HG02885 (cell line): Measurements from ENCODE around the gene CHRNA4.

ENCODE experiments used
- ATAC-seq: cut with Tn5 transposase; IDR thresholded peaks from one replicate; pipeline ENCODE4 v1.9.1; 2021; ENCODE audit warnings: mild to moderate bottlenecking; ENCODE audit not compliant: unreplicated experiment, poor library complexity

The CHRNA4 gene

DNA sequence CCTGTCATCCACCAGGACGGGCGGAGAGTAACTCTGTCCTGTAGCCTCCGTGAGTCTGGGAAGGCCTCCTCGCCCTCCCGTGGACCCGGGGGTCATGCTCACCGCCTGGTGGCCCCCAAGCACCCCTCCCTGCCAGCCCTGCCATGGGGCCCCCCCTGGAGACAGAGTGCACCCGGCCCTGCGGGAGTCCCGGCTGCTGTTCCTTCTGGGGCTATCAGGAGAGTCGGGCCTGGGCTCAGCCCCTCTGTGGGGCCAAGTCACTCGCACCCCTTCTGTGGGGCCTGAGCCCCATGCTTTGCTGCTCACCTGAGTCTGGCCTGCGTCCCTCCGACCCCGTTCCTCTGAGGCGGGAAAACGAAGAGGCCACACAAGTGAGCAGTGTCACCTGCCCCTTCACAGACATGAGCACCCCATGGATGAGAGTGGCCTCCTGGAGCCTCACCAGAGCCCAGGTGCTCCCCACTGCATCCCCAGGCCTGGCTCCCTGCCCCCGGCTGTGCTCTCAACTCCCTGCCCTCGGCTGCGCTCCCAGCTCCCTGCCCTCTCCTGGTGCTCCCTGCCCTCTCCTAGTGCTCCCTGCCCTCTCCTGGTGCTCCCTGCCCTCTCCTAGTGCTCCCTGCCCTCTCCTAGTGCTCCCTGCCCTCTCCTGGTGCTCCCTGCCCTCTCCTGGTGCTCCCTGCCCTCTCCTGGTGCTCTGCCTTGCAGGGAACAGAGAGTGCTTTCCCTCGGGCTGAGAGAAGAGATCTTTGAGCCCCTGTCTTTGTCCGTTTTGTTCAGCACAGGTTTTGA lies 4.6 kb upstream of the CHRNA4 start:
- no peak for ATAC-seq

- no peak for ATAC-seq
These were observed 3.8 kb upstream of the CHRNA4 start for GRCh38 chr20:63364801-63365585.

GRCh38 chr20:63363981-63364561 lies 2.9 kb upstream of the CHRNA4 start:
- no peak for ATAC-seq

- no peak for ATAC-seq
These were observed 2.1 kb upstream of the CHRNA4 start for GRCh38 chr20:63363013-63363957.

GRCh38 chr20:63362436-63363009 lies 1.4 kb upstream of the CHRNA4 start:
- ATAC-seq = no peak

DNA sequence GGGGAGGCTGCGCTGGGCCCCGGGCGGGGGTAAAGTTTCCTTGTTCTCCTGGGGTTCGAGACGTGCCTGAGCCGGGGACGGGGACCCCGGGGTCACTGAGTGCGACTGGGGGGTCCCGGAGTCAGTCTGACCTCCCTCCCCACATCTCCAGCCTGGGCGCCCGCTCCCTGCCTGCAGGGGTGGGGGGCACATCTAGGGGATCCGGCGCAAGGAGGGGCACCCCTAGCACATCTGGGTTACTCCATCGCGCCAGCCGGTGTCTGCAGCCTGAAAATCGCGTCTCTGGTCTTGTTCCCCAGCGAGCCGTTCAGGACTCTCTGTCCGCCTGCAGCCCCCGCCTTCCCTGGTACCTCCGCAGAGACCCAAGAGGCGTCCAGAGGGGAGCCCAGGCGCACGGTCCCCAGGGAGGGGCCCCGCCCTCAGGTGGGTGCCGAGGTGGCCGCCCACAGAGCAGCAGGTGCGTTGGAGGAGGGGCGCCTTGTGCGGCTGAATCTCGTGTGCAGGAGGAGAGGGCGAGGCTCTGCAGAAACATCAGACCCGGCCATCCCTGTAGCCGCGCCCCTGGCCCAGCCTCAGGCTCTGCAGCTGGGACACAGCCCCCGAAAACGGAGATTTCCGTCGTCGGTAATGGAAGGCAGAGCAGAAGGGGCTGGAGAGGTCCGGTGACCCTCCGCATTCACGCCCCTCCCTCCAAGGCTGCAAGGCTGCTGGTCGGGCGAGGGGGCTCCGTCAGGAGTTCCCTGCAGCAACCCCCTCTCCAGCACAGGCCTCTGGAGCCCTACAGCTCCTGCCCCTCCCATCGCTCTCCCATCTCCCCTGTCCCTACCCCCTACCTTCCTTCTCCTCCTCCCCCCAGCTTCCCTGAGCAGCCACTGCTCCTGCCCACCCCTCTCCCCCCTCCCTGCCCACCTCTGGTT lies 628 bp upstream of the CHRNA4 start:
- ATAC-seq = no peak

DNA sequence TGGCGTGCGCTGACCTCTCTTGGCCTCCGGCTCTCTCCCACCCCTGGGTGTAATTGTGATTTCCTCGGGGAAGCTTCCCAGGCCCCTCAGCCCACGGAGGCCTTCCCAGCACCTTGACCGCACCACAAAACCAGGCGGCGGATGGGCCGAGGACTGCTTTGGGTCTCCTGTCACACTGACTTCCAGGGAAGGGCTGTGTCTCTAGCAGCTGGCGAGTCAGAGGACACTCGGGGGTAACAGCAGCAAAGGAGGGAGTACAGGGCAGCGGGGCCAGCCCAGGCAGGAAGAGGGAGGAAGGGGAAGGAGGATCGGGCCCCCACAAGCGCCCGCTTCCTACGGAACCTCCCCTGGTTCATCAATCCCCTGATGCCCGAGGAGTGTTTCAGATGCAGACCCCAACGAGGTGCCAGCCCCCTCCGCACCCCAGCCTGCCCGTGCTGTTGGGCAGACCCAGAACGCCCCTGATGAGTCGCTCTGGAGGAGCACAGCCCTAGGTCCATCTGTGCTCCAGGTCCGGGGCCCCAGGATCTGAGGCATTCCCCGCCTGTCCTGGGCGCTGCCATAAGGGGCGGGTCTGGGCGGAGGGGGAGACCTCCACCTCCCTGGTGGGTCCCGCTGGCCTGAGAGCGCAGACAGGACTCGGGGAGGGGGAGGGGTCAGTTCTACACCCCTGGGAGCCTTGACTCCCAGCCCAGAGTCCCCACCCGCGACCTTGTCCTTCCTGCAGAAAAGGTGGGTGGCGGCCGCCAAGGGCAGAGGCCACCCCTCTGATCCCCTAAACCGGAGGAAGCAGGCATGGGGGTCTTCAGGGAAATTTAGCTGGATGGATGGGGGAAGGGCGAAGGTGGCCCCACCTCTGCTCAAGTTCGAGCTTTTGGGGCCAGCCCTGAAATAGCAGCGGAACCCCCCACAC lies 956 bp downstream of the CHRNA4 start:
- ATAC-seq = no peak

DNA sequence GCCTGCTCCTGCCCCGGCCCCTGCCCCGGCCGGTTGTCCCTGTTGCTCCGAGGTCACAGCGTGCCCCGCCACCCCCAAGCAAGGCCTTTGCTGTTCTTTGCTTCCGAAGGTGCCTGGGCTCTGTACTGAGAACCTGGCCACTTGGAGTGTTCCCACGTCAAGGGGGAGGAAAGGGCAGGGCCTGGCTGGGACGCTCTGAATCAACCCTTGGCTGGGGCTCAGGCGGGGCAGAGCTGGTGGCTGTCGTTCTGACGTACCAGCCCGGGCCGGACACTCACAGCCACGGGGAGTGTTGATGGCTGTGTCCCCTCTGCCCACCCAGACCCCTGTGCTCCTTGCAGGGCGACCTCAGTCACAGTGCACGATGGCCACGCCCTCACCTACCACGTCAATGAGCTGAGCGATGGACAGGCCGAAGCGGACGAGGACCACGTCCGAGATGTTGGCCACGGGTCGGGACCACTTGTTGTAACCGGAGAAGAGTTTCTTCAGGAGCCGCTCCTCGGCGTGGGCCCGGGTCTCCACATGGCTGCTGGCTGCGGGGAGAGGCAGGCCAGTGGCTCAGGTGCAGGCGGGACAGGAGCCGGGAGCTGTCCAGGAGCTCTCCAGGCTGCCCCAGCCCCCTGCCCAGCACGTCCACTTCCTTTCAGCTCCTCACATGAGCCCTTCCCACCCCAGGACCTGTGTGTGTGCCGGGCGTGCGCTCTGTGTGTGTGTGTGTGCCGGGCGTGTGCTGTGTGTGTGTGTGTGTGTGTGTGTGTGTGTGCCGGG lies 1.8 kb downstream of the CHRNA4 start:
- no peak for ATAC-seq

DNA sequence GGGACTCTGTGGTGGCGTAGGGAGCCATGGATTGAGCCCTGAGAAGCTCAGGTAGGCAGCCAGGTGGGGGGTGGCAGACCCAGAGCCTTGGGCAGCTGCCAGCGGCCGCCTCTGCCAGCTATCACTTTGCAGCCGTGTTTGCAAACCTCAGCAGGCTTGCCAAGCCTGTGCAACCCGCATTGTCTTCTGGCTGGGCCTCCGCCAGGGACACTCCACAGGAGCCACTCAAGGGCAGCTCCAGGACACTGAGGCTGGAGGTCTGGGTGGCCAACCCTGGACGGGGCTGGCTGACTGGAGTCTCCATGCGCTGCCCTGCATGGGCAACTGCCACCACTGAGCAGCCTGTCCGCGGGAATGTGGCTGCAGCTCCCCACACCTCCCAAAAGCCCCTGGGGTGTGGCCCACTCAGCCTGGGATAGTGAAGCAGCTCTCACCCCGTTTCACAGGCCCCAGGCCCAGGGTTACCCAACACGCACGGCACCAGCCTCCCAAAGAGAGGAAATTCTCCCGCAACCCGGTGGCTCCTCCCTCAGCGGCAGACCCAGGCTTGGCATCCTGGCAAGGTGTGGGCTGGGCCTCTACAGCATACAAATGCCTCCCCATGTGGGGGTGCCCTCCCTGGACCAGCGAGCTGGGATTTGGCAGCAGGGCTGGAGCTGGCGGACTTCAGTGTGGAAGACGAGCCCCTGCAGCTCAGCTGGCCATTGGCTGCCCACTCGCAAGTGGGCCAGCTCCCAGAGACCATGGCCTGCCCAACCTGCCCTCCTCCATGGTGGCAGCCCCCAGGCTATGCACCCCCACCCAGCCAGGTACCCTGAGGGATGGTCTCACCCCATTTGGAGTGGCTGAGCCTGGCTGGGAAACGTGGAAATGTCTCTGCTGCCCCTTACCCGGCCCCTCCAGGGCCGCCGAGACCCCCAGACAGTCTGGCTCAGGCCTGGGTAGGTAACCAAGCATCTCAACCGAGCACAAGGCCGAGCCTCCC lies 2.9 kb downstream of the CHRNA4 start:
- no peak for ATAC-seq

GRCh38 chr20:63356931-63357879 lies 3.9 kb downstream of the CHRNA4 start:
- no peak for ATAC-seq

DNA sequence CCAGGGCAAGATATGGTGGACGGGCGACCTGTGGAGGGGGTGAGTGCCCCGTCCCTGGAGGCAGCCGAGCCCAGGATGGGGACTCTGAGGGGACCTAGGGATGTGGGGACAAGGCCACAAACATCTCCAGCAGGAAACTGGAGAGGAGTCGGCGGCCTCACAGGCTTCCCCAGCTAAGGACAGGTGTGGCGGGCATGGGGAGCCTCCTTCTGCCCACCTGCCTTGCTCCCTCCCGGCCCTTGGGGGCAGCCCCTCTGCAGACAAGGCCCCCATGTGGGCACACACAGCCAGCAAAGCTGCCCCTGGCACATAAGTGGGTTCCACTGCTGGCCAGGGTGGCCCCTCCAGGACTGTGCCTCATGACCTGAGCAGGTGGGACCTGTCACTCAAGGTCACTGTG lies 4.6 kb downstream of the CHRNA4 start:
- ATAC-seq = no peak

DNA sequence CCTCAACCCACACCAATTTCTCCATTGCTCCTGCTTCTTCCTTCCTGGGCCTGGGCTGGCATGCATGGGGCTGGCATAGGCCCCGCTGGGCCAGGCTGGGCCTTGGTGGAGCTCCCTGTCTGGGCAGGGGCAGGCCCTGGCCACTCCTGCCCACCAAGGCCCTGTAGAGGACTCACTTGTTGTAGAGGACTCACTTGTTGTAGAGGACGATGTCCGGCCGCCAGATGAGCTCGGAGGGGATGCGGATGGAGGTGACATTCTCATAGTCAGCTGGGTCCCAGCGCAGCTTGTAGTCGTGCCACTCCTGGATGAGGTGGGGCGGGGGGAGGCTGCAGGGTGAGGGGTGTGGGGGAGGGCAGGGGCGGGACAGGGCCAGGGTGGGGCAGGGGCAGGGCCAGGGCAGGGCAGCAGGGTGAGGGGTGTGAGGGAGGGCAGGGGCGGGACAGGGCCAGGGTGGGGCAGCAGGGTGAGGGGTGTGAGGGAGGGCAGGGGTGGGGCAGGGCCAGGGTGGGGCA lies 5.3 kb downstream of the CHRNA4 start:
- ATAC-seq = no peak

DNA sequence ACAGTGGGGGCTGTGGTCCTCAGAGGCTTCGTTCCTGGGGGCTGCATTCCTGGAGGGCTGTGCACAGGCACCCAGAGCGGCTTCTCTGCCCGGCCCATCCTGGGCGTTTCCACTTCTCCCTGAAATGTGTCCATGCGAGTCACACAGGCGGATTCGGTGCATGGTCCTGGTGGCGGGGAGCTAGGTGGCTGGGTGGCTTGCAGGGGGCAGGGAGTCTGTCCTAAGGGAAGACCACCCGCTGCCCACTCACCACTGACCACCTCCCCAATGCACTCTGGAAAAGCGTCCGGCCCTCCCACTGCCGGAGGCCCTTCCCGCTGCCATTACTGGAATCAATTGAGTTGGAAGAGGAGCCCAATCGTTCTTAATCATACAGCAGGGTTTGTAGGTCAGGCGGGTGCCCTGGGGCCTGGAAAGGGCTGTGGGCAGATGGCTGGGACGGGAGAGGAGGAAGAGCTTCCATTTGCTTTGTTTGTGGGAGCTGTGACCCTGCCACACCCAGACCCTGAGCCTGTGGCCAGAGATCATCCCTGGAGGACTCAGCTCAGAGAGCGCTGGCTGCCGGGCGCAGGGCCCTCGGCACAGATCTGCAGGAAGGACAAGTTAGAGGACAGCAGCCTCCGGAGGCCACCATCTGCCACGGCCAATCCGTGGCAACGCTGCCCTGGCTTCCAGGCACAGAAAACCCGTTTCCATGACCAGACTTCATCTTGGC lies 6.4 kb downstream of the CHRNA4 start:
- ATAC-seq = no peak

GRCh38 chr20:63352811-63353221 lies 8.3 kb downstream of the CHRNA4 start:
- no peak for ATAC-seq
